ENCODE data around the gene PRDM10. TPM values are rescaled to one million over a fixed set of nuclear protein-coding genes. Genes with fewer than 3 reads are reported as not detected.

Gene PRDM10
- polyA plus RNA-seq, 1 donor from 2014 or later, result 13.7 TPM

GRCh38 chr11:129999407-129999806 is 3.2 kb downstream of the PRDM10 start:
- H3K4me2 ChIP-seq (ENCODE audit: low read length), result no peak overlapping the region
- no peaks in the 10 kb centered on the region for H3K9me3 ChIP-seq (ENCODE audit: low read length)
- no peaks in the 10 kb centered on the region for H3K9me2 ChIP-seq (ENCODE audit: insufficient read depth, low read length)
- no peak overlapping the region for H3K9ac ChIP-seq (ENCODE audit: low read length)
- no peaks in the 10 kb centered on the region for H3K36me3 ChIP-seq (ENCODE audit: insufficient read depth, low read length)
- H3K27ac ChIP-seq (ENCODE audit: low read length), result no peak overlapping the region
- TF ChIP-seq RAD21 (conservative IDR thresholded peaks at IDR 0.05) (no peak), MXI1 (conservative IDR thresholded peaks at IDR 0.05; ENCODE audit: poor library complexity, severe bottlenecking) (no peak), EZH2 (IDR thresholded peaks at IDR 0.05; ENCODE audit: borderline replicate concordance, insufficient read depth, low read length, poor library complexity, severe bottlenecking) (no peak), SMC3 (conservative IDR thresholded peaks at IDR 0.05; ENCODE audit: poor library complexity) (no peak), EP300 (conservative IDR thresholded peaks at IDR 0.05; ENCODE audit: poor library complexity, severe bottlenecking) (no peak)
- H3K79me2 ChIP-seq (replicated peaks; ENCODE audit: insufficient read depth, low read length), result peaks cover 37% of the 10 kb centered on the region
- H3F3A ChIP-seq (ENCODE audit: insufficient read depth, low read length, poor library complexity, severe bottlenecking), result peaks cover 7% of the 10 kb centered on the region
- no peaks in the 10 kb centered on the region for H4K20me1 ChIP-seq (ENCODE audit: insufficient read depth)
- no peak overlapping the region for H2AFZ ChIP-seq (ENCODE audit: low read depth, low read length)
- no peak overlapping the region for H3K4me3 ChIP-seq (ENCODE audit: low read length)
- no peaks in the 10 kb centered on the region for H3K27me3 ChIP-seq (ENCODE audit: insufficient read depth, low read depth, low read length)

DNA sequence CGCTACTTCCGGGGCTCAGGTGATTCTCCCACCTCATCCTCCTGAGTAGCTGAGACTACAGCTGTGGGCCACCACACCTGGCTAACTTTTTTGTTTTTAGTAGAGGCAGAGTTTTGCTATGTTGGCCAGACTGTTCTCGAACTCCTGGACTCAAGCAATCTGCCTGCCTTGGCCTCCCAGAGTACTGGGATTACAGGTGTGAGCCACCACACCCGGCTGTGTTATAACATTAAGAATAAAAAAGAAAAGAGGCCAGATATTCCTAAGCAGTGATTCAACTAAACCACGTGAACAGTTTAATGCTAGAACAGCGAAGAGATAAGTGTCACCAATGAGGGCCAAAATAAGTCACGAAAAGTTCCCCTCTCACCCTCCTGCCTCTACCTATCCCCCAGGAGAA is 3.7 kb downstream of the PRDM10 start:
- Histone ChIP-seq H3K9ac (ENCODE audit: low read length) (no peak overlapping the region), H3K79me2 (replicated peaks; ENCODE audit: insufficient read depth, low read length) (peaks cover 37% of the 10 kb centered on the region), H3K4me3 (ENCODE audit: low read length) (no peak overlapping the region), H3F3A (ENCODE audit: insufficient read depth, low read length, poor library complexity, severe bottlenecking) (peaks cover 7% of the 10 kb centered on the region), H4K20me1 (ENCODE audit: insufficient read depth) (no peaks in the 10 kb centered on the region), H3K9me2 (ENCODE audit: insufficient read depth, low read length) (no peaks in the 10 kb centered on the region), H3K4me2 (ENCODE audit: low read length) (no peak overlapping the region), H3K9me3 (ENCODE audit: low read length) (no peaks in the 10 kb centered on the region), H3K27ac (ENCODE audit: low read length) (no peak overlapping the region), H3K27me3 (ENCODE audit: insufficient read depth, low read depth, low read length) (no peaks in the 10 kb centered on the region), H2AFZ (ENCODE audit: low read depth, low read length) (no peak overlapping the region), H3K36me3 (ENCODE audit: insufficient read depth, low read length) (no peaks in the 10 kb centered on the region)
- TF ChIP-seq, protein P1, sequence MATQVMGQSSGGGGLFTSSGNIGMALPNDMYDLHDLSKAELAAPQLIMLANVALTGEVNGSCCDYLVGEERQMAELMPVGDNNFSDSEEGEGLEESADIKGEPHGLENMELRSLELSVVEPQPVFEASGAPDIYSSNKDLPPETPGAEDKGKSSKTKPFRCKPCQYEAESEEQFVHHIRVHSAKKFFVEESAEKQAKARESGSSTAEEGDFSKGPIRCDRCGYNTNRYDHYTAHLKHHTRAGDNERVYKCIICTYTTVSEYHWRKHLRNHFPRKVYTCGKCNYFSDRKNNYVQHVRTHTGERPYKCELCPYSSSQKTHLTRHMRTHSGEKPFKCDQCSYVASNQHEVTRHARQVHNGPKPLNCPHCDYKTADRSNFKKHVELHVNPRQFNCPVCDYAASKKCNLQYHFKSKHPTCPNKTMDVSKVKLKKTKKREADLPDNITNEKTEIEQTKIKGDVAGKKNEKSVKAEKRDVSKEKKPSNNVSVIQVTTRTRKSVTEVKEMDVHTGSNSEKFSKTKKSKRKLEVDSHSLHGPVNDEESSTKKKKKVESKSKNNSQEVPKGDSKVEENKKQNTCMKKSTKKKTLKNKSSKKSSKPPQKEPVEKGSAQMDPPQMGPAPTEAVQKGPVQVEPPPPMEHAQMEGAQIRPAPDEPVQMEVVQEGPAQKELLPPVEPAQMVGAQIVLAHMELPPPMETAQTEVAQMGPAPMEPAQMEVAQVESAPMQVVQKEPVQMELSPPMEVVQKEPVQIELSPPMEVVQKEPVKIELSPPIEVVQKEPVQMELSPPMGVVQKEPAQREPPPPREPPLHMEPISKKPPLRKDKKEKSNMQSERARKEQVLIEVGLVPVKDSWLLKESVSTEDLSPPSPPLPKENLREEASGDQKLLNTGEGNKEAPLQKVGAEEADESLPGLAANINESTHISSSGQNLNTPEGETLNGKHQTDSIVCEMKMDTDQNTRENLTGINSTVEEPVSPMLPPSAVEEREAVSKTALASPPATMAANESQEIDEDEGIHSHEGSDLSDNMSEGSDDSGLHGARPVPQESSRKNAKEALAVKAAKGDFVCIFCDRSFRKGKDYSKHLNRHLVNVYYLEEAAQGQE (IDR thresholded peaks at IDR 0.05; ENCODE audit: borderline replicate concordance), result no peak
- TF ChIP-seq CTCF (IDR thresholded peaks at IDR 0.05; ENCODE audit: poor library complexity, severe bottlenecking) (no peak), MXI1 (conservative IDR thresholded peaks at IDR 0.05; ENCODE audit: poor library complexity, severe bottlenecking) (no peak), POLR2AphosphoS5 (IDR thresholded peaks at IDR 0.05) (no peak), TAF1 (IDR thresholded peaks at IDR 0.05; ENCODE audit: low read depth) (no peak), RAD21 (conservative IDR thresholded peaks at IDR 0.05) (no peak), EP300 (conservative IDR thresholded peaks at IDR 0.05; ENCODE audit: poor library complexity, severe bottlenecking) (no peak), SMC3 (conservative IDR thresholded peaks at IDR 0.05; ENCODE audit: poor library complexity) (no peak), EZH2 (IDR thresholded peaks at IDR 0.05; ENCODE audit: borderline replicate concordance, insufficient read depth, low read length, poor library complexity, severe bottlenecking) (no peak)
